HG03442 (cell line): ENCODE results near the gene CUEDC2.
"Not testable (repeated sequence)": the region's sequence is repeated elsewhere in the genome, so short reads cannot be mapped to it uniquely, and the experiment has no call there.

Source experiments
- ATAC-seq: cut with Tn5 transposase; IDR thresholded peaks from one replicate; pipeline ENCODE4 v1.9.1; 2021; ENCODE audit warnings: mild to moderate bottlenecking, moderate library complexity; ENCODE audit not compliant: unreplicated experiment

Gene CUEDC2

DNA sequence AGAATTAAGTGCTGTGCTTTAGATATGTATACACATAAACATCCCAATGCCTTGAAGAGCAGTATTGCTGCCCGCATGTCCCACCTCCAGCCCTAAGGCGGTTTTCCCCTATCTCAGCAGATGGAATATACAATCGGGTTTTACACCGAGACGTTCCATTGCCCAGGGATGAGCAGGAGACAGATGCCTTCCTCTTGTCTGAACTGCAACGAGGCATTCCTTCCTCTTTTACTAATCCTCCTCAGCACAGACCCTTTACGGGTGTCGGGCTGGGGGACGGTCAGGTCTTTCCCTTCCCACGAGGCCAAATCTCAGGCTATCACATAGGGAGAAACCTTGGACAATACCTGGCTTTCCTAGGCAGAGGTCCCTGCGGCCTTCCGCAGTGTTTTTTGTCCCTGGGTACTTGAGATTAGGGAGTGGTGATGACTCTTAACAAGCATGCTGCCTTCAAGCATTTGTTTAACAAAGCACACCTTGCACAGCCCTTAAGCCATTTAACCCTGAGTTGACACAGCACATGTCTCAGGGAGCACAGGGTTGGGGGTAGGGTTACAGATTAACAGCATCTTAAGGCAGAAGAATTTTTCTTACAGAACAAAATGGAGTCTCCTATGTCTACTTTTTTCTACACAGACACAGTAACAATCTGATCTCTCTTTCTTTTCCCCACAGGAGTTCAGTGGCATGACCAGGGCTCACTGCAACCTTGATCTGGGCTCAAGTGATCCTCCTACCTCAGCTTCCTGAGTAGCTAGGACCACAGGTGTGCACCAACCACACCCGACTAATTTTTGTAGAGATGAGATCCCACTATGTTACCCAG is 22.5 kb upstream of the CUEDC2 start:
- ATAC-seq: not testable (repeated sequence)

GRCh38 chr10:102453502-102453901 is 21.1 kb upstream of the CUEDC2 start:
- ATAC-seq: no peak

- no peak for ATAC-seq
Measured at GRCh38 chr10:102452672-102453340, 20.4 kb upstream of the CUEDC2 start.

DNA sequence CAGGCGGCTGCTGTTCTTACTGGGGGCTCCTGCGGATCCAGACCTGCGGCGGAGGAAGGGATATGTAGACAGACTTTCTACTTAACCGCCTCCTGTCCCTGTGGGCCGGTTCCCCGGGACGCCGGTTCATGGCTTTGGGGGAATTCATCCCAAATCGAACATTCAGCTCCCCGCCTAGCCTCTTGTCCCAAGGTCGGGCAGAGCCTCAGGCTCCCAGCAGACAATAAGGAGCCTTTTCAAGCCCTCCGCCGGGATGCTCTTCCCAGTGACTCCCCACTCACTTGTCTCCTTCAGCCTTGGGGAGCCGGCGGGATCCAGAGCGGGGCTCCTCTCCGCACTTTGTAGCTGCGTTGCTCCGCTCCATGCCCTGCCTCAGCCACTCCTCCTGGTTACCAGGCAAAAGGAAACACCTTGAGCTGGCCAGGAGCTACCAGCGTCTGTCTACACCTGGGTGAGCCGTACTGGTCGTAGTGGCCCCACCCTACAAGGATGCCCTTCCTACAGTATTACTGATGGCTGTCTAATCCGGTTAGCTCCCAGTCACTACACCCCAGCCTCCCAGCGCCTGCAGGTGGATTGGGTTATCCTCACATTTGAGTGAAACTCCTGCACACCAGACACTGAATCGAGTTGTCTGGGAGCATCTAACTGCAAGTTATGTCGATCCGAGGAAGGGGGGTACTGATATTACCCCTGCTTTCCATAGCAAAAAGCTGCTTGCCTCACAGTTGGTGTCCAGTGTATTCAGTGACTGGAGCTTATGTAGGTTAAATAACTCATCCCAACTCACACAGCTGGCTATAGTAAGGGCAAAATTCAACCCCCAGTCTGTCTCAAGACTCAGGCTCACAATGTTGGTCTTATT is 19.0 kb upstream of the CUEDC2 start, which contains the start of gene C10orf95:
Gene C10orf95 (minus strand): TSS at position 439 of the 865 bp plus-strand sequence. CDS start 450 bp downstream, outside the sequence.
- ATAC-seq: no peak

- ATAC-seq: peak; percentile 68
Measured at GRCh38 chr10:102450374-102451104, 18.2 kb upstream of the CUEDC2 start.

DNA sequence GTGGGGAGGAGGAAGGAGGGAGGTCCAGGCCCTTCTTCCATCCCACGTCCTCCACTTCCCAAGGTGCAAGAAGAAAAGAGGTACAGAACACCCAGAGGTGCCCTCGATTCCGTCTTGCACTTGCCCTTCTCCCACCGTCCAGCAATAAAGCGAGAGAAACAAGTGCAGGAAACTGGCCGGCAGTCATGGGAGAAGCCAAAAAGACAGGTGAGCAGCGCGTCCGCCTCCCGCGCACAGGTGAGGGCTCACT is 17.7 kb upstream of the CUEDC2 start:
- ATAC-seq: no peak

GRCh38 chr10:102449321-102450123 is 17.1 kb upstream of the CUEDC2 start:
- peak; percentile 37 for ATAC-seq

DNA sequence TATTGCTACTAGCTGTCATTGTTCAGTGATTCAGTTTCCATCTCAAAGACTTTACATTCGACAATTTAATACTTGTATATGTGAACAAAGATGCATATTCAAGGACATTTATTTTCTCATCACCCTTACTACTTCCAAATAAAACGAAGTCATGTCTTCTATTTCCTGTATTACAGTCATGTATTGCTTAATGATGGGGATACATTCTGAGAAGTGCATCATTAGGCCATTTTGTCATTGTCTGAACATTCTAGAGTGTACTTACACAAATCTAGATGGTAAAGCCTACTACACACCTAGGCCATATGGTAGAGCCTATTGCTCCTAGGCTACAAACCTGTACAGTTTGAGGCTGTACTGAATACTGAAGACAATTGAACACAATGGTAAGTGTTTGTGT is 12.5 kb upstream of the CUEDC2 start:
- ATAC-seq: no peak

- no peak for ATAC-seq
Measured at GRCh38 chr10:102438374-102438773, 6.0 kb upstream of the CUEDC2 start.

DNA sequence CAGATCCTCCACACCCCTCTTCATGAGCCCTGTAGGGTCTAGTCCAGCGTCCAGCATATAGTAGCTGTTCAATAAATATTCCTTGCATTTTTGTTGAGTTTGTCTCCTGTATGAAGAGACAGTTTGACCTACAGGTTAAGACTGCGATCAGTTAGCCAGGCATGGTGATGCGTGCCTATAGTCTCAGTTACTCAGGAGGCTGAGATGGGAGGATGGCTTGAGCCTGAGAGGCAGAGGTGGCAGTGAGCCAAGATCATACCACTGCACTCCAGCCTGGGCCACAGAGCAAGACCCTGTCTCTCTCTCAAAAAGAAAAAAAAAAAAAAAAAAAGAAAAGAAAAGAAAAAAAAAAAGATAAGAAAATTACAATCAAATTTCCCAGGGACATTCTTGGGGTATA is 5.1 kb upstream of the CUEDC2 start:
- ATAC-seq: no peak

DNA sequence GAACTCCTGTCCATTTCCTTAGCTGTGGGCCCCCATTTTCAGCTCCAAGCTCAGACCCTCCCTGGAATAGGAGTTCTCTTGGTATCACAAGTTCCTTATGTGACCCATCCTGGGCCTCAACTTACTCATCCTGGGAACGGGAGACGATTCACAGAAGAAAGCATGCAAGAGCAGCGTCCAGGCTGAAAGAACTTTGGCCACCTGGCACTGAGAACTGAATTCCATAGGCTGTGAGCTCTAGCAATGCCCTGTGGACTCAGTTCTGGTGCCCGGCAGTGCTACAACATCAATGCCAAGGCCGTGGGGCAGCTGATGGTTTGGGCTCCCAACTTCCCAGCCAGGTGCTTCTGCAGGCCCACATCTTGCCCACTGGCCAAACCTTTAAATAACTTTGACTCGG is 3.9 kb upstream of the CUEDC2 start:
- no peak for ATAC-seq

DNA sequence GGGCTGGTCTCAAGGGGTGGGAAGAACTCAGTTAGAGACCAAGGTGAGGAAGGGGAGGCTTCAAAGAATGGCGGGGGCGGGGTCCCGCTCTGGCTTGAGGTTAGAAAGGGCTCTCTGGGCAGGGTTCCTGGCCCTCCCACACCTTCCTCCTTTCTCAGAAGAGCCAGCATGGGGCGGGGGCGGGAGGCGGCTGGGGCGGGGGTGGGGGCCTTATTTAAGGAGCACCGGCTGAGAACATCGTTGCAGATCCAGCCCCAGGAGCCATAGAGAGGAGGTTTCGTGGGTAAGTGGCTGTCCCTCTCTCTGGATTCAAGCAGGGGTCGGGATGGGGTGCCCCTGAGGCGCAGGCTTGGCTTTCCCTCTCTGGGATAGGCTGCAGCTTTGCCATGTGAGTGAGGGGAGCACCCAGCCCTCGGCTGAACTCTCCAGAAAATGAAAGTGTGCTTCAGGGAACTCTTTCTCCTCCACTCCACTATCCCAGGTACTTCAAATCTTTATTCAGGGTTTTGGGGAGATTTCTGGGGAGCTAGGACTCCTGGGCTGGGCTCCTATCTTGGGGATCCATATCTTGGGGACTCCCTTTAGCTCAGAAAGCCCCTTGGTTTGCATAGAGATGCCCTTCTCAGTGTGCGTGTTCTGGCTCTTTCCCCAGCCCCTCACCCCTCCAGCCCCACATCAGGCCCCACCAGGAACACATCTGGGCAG is 3.3 kb upstream of the CUEDC2 start:
- no peak for ATAC-seq

- ATAC-seq: no peak
Measured at GRCh38 chr10:102435133-102435497, 2.7 kb upstream of the CUEDC2 start.

DNA sequence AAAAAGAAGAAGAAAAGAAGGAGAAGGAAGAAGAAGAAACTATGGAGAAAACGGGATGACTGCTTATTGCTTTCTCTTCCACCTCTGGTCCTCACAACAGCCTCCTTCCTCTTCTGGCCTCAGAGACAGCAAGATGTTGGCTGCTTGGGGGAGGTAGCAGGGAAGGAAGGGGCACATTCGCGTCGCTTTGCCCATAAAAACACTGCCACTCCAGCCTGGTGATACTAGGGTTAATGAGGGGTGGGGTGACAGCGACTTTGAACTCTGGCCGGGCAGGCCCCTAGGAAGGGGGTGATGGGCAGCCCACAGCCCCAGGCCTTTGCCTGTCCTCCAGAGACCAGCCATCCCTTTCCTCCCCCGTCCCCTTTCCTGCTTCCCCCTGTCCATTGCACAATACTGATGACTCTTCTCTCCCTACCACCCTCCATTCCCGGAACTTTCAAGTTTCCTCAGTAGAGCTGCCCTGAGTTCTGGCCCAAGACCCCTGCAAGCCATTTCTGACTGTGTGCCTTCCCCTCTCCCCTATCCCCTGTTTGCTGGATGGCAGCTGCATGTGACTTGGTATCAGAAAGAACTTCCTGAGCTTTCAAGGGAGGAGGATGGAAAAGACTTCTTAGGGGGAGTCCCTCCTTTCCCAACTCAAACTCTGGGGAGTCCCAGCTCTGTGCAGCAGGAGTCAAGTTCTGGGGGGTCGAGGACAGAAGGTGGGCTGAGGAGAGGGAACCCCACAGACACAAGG is 2.2 kb upstream of the CUEDC2 start:
- no peak for ATAC-seq

GRCh38 chr10:102433619-102434046 is 1.3 kb upstream of the CUEDC2 start:
- ATAC-seq: no peak

GRCh38 chr10:102431452-102432124 is 786 bp downstream of the CUEDC2 start:
- ATAC-seq: no peak

DNA sequence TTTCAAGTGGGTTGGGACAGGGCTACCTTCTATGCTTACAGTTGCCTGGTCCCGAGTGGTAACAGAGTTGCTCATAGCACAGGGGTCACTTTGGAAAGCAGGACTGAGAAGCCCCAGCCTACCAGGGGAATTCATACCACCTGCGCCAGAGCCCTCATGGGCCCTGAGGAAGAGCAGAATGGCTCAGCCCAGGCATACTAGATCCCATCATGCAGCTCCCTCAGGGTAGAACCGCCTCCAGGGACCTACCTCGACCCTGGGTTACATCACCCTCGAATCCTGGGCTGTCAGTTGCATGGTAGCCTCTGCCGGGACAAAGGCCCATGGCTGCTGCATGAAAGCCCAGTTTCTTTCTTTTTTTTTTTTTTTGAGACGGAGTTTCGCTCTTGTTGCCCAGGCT is 2.9 kb downstream of the CUEDC2 start:
- ATAC-seq: no peak

DNA sequence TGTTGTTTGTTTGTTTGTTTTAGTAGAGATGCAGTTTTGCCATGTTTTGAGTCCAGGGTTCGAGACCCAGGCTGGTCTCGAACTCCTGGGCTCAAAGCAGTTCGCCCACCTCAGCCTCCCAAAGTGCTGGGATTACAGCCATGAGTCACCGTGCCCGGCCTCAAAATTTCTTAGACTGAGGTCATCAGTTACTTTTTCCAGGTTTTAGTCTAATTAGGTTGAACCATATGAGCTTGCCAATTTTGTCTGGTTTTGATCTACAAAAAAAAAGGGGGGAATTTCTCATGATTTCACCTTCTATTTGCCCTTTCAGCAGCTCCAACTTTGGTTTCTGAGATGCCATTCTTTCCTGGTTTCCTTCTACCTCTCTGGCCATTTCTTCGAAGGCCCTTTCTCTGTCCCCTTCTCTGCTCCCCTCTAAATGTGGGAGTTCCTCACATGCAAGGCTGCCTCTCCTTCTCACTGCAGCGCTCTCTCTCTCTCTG is 5.5 kb downstream of the CUEDC2 start:
- no peak for ATAC-seq
